ENCODE data around the gene GPRC5B.

DNA sequence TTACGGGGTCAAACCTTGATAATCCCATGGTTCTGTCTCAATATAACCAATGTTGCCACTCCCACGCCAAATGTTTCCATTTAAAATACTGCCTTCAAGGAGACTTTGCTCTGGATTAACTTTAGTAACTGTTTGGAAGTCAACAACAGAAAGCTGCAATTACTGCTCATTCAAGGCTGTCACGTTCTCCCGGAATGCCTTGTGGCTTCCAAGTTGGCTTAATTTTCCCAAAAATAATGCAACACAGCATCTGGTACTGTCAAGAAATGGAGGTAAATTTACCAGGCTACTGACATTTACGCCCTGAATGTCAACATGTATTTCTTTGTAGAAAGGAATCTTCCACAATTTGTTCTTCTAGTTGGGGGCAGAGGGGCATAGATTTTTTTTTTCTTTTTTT lies 38.2 kb downstream of the GPRC5B start:
- no peak for TF ChIP-seq POLR2AphosphoS5 (IDR thresholded peaks at IDR 0.05; ENCODE audit: borderline replicate concordance, low read depth, low read length)
- no peak for TF ChIP-seq EZH2 (IDR thresholded peaks at IDR 0.05)
- TF ChIP-seq FOXP2 (optimal IDR thresholded peaks at IDR 0.05; ENCODE audit: control extremely low read depth, extremely low read length, insufficient read depth) = no peak

Measured in SK-N-MC (cell line).